Measurements from ENCODE around the gene GABRR1. TPM values are rescaled to one million over a fixed set of nuclear protein-coding genes. Genes with fewer than 3 reads are reported as not detected.
A peak's percentile ranks its signal among the peaks of the same experiment; 100 is the strongest.

Gene GABRR1
- total RNA-seq, 4 donors from 2014 or later = 0.20 to 0.25 TPM; not detected in 2

DNA sequence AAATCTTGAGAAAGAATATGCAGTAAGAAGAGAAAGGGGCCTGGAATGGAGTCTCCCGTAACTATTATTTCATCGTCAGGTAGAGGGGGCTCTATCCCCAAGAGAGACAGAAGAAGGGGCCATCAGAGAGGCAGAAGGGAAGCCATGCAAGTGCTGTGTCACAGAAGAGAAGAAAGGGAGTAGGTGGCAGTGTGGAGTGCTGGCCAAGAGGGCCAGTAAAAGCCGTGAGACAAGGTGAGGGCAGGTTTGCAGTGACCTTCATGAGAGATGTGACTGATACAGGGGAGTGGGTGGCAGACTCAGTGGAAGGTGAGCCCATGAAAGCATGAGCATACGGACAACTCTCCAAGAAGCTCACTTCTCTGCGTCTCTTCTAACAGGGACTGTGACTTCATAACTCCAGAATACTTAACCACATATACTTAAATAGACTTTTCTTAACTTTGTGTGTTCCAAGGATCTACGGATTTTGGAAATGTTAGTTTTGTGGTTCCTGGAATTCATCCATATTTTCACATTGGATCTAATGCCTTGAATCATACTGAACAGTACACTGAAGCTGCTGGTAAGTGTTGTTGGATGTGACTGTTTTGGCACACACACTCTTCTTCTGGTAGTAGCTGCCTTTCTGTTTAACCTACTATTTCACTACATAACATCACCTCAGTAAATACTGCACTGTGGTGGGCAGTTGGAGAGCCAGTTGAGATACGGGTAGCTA lies 55.7 kb downstream of the GABRR1 start:
- intact Hi-C loops (cut with DNase I; ENCODE audit: low total_unique reads) (loop anchor here (1.0 kb wide), 1 partner anchor 26 kb away; no protein-coding TSS in a partner anchor), in situ Hi-C loops (cut with MboI; ENCODE audit: low sequenced_read_pairs in 4 of 4) (no loop called here)
- DNase-seq = peak in 1 of 2 donors; percentile 40
- ATAC-seq = peak; percentile 63 to 79
- Histone ChIP-seq H3K4me1 (peaks cover 12 to 23% of the 10 kb centered on the region in 2 donors), H3K27ac (peak overlapping the region; percentile 79 to 88 (median 86)), H3K9me3 (no peaks in the 10 kb centered on the region), H3K36me3 (peaks cover 0 to 44% of the 10 kb centered on the region in 2 donors), H3K27me3 (no peaks in the 10 kb centered on the region), H3K4me3 (peak overlapping the region in 3 of 4 donors; percentile 2 to 11 (median 2))
- no peak for TF ChIP-seq POLR2A (IDR thresholded peaks at IDR 0.05)
- TF ChIP-seq, protein P1, sequence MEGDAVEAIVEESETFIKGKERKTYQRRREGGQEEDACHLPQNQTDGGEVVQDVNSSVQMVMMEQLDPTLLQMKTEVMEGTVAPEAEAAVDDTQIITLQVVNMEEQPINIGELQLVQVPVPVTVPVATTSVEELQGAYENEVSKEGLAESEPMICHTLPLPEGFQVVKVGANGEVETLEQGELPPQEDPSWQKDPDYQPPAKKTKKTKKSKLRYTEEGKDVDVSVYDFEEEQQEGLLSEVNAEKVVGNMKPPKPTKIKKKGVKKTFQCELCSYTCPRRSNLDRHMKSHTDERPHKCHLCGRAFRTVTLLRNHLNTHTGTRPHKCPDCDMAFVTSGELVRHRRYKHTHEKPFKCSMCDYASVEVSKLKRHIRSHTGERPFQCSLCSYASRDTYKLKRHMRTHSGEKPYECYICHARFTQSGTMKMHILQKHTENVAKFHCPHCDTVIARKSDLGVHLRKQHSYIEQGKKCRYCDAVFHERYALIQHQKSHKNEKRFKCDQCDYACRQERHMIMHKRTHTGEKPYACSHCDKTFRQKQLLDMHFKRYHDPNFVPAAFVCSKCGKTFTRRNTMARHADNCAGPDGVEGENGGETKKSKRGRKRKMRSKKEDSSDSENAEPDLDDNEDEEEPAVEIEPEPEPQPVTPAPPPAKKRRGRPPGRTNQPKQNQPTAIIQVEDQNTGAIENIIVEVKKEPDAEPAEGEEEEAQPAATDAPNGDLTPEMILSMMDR (IDR thresholded peaks at IDR 0.05 in 4 of 5, conservative IDR thresholded peaks at IDR 0.05 in 1 of 5) = no peak

DNA sequence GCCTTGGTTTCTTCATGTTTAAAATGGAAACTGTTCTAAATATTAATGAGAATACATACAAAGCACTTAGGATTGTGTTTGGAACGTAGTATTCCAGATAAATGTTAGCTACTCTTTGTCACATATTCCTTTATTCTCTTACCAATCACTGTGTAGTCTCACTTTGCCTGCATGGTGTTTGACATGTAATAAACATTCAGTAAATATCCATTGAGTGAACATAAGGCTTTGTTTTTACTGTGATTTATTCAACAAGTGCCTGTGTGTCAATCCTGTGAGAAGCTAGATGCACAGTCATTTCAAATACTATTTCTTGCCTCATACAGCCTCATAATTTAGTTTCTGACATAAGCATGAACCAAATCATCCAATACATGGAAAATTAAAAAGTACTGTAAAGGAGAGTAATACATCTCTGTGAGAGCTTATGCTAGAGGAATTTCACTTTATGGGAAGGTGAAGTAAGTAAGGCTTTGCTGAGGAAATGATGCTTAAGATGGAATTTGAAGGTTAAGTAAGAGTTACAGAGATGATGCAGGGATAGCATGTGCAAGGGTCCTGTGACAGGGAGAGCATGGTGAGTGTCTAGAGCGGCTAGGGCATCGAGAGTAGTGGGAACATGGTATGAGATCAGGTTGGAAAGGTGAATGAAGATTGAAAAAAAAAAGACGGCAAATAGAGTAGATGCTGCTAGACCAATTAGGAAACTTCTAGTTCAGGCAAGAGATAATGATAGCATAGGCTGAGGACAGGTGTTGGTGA lies 56.6 kb downstream of the GABRR1 start:
- Histone ChIP-seq H3K9me3 (no peaks in the 10 kb centered on the region), H3K27ac (peak overlapping the region; percentile 79 to 88 (median 86)), H3K27me3 (no peaks in the 10 kb centered on the region), H3K4me3 (no peak overlapping the region), H3K4me1 (peaks cover 12 to 23% of the 10 kb centered on the region in 2 donors), H3K36me3 (peaks cover 0 to 39% of the 10 kb centered on the region in 2 donors)
- no peak for DNase-seq
- in situ Hi-C loops (cut with MboI; ENCODE audit: low sequenced_read_pairs in 4 of 4) = no loop called here
- no peak for ATAC-seq
- intact Hi-C loops (cut with DNase I; ENCODE audit: low total_unique reads) = no loop called here
- no peak for TF ChIP-seq POLR2A (IDR thresholded peaks at IDR 0.05)
- TF ChIP-seq, protein P1 (IDR thresholded peaks at IDR 0.05 in 4 of 5, conservative IDR thresholded peaks at IDR 0.05 in 1 of 5) = no peak

GRCh38 chr6:89154131-89154530 lies 63.0 kb downstream of the GABRR1 start:
- intact Hi-C loops (cut with DNase I; ENCODE audit: low total_unique reads) = no loop called here
- TF ChIP-seq, protein P1 (IDR thresholded peaks at IDR 0.05 in 4 of 5, conservative IDR thresholded peaks at IDR 0.05 in 1 of 5) = no peak
- no peak for TF ChIP-seq POLR2A (IDR thresholded peaks at IDR 0.05)

DNA sequence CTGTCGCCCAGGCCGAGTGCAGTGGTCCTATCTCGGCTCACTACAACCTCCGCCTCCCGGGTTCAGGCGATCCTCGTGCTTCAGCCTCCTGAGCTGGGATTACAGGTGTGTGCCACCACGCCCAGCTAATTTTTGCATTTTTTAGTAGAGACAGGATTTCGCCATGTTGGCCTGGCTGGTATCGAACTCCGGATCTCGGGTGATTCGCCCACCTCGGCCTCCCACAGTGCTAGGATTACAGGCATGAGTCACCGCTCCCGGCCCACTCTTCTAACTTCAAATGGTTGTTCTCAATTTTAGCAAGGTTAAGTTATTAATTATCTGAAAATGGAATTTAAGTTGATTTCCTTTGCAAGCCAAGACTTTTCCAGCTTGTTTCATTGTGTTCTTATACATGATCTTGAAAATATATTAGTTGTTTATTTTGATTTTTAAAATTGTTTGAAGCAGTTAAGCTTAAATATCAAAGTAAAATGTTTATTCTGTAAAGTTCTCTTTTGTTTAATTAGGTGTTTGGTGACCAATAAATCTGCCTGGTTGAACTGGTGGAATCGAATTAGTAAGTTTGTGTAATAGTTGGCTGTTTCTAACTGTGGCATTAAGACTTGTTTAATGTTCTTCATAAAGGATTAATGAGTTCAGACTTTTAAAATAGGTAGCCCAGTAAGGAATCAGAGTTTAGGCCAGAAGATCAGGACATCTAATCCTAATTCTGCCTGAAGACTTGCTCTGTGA lies 69.0 kb downstream of the GABRR1 start:
- intact Hi-C loops (cut with DNase I; ENCODE audit: low total_unique reads) = loop anchor here (10.0 kb wide), 1 partner anchor 207 kb away; the partner anchor contains the start of gene UBE2J1
- Histone ChIP-seq H3K36me3 (peaks cover 0 to 19% of the 10 kb centered on the region in 2 donors), H3K4me3 (peak overlapping the region in 3 of 4 donors; percentile 74 to 90 (median 78)), H3K9me3 (no peaks in the 10 kb centered on the region), H3K27ac (peak overlapping the region; percentile 94 to 99 (median 98)), H3K27me3 (no peaks in the 10 kb centered on the region), H3K4me1 (peaks cover 21 to 23% of the 10 kb centered on the region in 2 donors)
- in situ Hi-C loops (cut with MboI; ENCODE audit: low sequenced_read_pairs in 4 of 4) = no loop called here
- DNase-seq (no peak), ATAC-seq (no peak)
- no peak for TF ChIP-seq POLR2A (IDR thresholded peaks at IDR 0.05)
- TF ChIP-seq, protein P1 (IDR thresholded peaks at IDR 0.05 in 4 of 5, conservative IDR thresholded peaks at IDR 0.05 in 1 of 5) = no peak

More at GRCh38 chr6:89154131-89154530, 63.0 kb downstream of the GABRR1 start:
- peaks cover 0 to 41% of the 10 kb centered on the region in 2 donors for H3K36me3 ChIP-seq
- in situ Hi-C loops (cut with MboI; ENCODE audit: low sequenced_read_pairs in 4 of 4) = no loop called here
- H3K4me1 ChIP-seq = peaks cover 0 to 4% of the 10 kb centered on the region in 2 donors
- no peaks in the 10 kb centered on the region for H3K9me3 ChIP-seq
- ATAC-seq (no peak), DNase-seq (no peak)
- H3K27ac ChIP-seq = peak overlapping the region in 1 of 4 donors; percentile 64
- no peak overlapping the region for H3K4me3 ChIP-seq
- H3K27me3 ChIP-seq = no peaks in the 10 kb centered on the region

Data from gastrocnemius medialis (tissue), 4 donors.